Measurements from ENCODE around the gene ARHGEF17.

ARHGEF17 gene

DNA sequence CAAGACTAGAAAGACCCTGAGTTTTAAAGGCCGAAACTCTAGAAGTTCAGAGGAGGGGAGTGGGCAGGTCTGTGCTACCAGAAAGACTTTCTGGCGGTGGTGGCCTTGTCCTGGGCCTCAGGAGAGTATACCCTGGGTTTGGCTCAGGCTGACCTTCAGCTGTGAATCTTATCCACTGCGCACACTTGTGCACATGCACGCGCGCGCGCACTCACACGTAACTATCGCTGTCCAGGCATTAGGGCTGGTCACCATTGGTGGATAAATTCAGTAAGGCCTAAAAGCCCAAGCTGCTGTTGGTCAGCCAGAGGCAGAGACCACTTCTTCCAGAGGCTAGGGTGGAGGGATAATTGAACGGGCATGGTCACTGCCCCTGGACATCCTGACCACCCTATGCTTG, 25.1 kb downstream of the ARHGEF17 start:
- H3K4me3 ChIP-seq (ENCODE audit: low read depth, low read length) = no peak overlapping the region
- no peak for TF ChIP-seq CTCF (IDR thresholded peaks at IDR 0.05; ENCODE audit: low read depth, low read length, missing control alignments)
- no peak for DNase-seq (ENCODE audit: low read depth)

DNA sequence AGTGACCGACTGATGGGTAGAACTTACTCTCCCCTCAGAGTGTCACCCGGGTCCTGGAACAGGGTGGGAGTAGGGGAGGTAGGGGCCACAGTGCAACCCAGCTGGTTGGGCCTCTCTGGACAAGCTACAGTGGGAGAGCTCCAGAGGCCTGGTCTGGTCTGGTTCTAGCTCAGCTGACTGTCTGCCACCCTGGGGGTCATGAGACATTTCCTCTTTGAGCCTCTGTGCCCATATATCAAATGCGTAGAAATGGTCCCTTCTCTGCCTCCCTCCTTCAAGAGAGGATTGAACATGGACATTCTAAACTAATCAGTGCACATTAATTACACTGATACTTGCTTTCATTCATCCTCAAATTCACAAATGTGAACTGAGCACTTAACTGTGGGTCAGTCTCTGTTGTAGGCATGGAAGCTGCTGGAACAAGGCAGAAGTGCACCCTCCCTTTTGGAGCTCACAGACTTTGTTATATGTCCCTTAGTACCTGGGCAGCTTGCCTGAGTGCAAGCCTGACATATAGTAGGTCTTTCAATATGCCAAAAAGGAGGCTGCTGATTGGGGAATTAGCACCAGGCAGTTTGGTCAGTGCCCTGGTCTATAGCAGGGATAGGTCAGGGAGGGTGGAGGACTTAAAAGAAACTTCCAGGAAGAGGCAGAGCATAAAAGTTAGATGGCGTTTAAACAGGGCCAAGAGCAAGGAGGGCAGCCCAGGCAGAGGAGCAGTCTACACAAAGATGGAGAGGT, 25.7 kb downstream of the ARHGEF17 start:
- H3K4me3 ChIP-seq (ENCODE audit: low read depth, low read length) = no peak overlapping the region
- DNase-seq (ENCODE audit: low read depth) = no peak
- TF ChIP-seq CTCF (IDR thresholded peaks at IDR 0.05; ENCODE audit: low read depth, low read length, missing control alignments) = no peak

- TF ChIP-seq CTCF (IDR thresholded peaks at IDR 0.05; ENCODE audit: low read depth, low read length, missing control alignments) = no peak
- DNase-seq (ENCODE audit: low read depth) = no peak
- no peak overlapping the region for H3K4me3 ChIP-seq (ENCODE audit: low read depth, low read length)
Observed at GRCh38 chr11:73334384-73335203, 26.5 kb downstream of the ARHGEF17 start.

- no peak overlapping the region for H3K4me3 ChIP-seq (ENCODE audit: low read depth, low read length)
- TF ChIP-seq CTCF (IDR thresholded peaks at IDR 0.05; ENCODE audit: low read depth, low read length, missing control alignments) = peak; percentile 99
- no peak for DNase-seq (ENCODE audit: low read depth)
Observed at GRCh38 chr11:73335204-73335923, 27.3 kb downstream of the ARHGEF17 start.

- no peak for DNase-seq (ENCODE audit: low read depth)
- no peak overlapping the region for H3K4me3 ChIP-seq (ENCODE audit: low read depth, low read length)
- no peak for TF ChIP-seq CTCF (IDR thresholded peaks at IDR 0.05; ENCODE audit: low read depth, low read length, missing control alignments)
Observed at GRCh38 chr11:73337846-73338245, 29.8 kb downstream of the ARHGEF17 start.

DNA sequence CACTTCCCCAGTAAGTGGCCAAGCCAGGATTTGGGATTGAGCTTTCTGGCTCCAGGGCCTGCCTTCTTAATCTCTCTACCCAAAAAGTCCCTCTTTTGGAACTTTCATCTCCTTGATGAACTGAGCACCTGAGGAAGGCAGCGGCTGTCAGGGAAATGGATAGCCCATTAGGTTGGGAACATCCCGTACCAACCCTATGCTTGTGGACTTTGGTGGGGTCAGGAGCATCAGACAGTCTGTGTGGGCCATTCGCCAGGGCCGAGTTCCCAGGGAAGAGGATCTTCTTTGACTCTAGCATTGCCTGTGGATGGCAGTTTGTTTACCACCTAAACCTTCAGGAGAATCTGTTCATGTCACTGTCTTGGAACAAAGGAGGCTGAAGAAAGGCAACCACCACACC, 30.2 kb downstream of the ARHGEF17 start:
- no peak for DNase-seq (ENCODE audit: low read depth)
- no peak for TF ChIP-seq CTCF (IDR thresholded peaks at IDR 0.05; ENCODE audit: low read depth, low read length, missing control alignments)
- H3K4me3 ChIP-seq (ENCODE audit: low read depth, low read length) = no peak overlapping the region

All from GM12864 (cell line).